Measurements from ENCODE around the gene PP2D1.
"Not testable (repeated sequence)": the region's sequence is repeated elsewhere in the genome, so short reads cannot be mapped to it uniquely, and the experiment has no call there.

PP2D1 gene

DNA sequence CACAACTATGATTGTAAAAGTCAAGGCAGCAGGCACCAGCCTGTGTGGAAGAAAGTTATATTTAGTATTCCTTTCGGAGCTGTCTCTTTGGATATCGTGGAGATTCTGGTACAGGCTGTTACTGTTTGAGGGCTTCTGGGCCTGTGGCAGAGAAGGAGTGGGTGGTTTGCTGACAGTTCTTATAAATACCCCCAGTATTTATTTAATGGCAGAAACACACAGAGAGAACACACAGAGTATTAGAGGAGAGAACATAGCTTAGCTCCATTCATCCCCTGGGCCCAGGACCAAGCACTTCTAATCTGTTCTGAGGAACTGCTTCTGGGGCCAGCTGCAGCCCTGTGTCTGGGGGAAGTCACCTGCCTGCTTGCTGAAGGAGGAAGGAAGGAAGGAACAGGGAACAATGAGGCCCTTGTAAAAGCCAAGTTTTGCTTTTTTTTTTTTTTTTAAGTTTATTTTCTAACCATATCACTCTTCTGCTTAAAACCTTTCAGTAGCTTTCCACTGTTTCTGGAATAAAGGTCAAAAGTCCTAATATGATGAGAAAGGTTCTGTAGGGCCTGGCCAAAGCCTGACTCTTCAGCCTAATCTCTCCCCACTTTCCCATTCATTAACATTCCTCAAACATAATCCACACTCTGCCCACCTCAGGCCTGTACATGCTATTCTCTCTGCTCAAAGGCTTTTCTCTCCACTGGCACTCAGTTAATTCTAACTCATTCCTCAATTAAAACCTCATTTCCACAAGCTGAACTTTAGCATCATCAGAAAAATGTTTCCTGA lies 11.8 kb upstream of the PP2D1 start:
- DNase-seq (ENCODE audit: low read depth), result no peak
- H3K4me3 ChIP-seq (ENCODE audit: low read depth, low read length), result no peak overlapping the region
- TF ChIP-seq, protein P1, sequence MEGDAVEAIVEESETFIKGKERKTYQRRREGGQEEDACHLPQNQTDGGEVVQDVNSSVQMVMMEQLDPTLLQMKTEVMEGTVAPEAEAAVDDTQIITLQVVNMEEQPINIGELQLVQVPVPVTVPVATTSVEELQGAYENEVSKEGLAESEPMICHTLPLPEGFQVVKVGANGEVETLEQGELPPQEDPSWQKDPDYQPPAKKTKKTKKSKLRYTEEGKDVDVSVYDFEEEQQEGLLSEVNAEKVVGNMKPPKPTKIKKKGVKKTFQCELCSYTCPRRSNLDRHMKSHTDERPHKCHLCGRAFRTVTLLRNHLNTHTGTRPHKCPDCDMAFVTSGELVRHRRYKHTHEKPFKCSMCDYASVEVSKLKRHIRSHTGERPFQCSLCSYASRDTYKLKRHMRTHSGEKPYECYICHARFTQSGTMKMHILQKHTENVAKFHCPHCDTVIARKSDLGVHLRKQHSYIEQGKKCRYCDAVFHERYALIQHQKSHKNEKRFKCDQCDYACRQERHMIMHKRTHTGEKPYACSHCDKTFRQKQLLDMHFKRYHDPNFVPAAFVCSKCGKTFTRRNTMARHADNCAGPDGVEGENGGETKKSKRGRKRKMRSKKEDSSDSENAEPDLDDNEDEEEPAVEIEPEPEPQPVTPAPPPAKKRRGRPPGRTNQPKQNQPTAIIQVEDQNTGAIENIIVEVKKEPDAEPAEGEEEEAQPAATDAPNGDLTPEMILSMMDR (IDR thresholded peaks at IDR 0.05; ENCODE audit: low read depth, low read length), result no peak
- TF ChIP-seq POLR2A (IDR thresholded peaks at IDR 0.05; ENCODE audit: extremely low read depth, insufficient read length) (no peak), MYC (IDR thresholded peaks at IDR 0.05; ENCODE audit: low read depth, low read length) (no peak), MAX (IDR thresholded peaks at IDR 0.05; ENCODE audit: low read depth, low read length) (no peak)

DNA sequence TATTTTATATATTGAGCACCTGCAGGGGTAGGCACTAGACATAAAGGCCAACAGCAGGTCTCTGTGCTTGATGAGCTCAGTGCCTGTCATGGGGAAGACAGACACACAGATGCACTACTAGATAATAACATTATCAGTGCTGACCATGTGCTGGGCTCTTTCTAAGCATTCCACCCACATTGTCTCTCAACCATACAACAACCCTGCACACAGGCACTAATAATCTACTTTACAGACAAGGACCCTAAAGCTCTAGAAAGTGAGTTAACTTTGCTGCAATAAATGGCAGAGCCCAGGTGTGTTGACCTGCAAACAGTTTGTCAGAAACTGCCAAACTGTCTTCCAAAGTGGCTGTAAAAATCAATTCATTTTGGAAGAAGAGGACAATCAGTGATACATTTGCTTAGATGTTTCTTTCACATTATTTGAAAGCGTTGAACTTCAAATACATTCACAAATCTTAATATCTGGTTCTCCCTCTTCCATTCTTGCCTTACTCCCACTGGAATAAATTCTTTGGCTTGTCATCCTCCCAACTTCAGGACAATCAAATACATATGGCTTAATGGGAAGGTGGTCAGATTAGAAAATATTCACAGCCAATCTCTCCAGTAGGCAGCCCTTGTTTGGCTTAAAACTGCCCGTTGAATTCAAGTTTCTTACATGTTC lies 11.0 kb upstream of the PP2D1 start:
- TF ChIP-seq MYC (IDR thresholded peaks at IDR 0.05; ENCODE audit: low read depth, low read length) (no peak), MAX (IDR thresholded peaks at IDR 0.05; ENCODE audit: low read depth, low read length) (no peak), POLR2A (IDR thresholded peaks at IDR 0.05; ENCODE audit: extremely low read depth, insufficient read length) (no peak)
- TF ChIP-seq, protein P1 (IDR thresholded peaks at IDR 0.05; ENCODE audit: low read depth, low read length), result no peak
- no peak for DNase-seq (ENCODE audit: low read depth)

DNA sequence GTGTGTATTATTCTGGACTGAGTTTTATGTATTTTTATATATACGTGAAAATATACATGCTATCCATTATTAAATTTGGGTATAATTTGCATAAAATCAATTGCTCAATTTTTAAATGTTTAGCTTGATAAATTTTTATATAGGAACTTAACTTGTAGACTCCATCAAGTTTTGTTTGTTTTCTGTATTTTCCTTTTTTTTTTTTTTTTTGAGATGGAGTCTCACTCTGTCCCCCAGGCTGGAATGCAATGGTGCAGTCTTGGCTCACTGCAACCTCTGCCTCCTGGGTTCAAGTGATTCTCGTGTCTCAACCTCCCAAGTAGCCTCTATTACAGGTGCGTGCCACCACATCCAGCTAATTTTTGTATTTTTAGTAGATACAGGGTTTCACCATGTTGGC lies 4.0 kb upstream of the PP2D1 start:
- not testable (repeated sequence) for DNase-seq (ENCODE audit: low read depth); H3K4me3 ChIP-seq (ENCODE audit: low read depth, low read length)

More for the DNA sequence above, 11.0 kb upstream of the PP2D1 start:
- H3K4me3 ChIP-seq (ENCODE audit: low read depth, low read length), result no peak overlapping the region

GRCh38 chr3:20015525-20015924 lies 3.5 kb upstream of the PP2D1 start:
- TF ChIP-seq POLR2A (IDR thresholded peaks at IDR 0.05; ENCODE audit: extremely low read depth, insufficient read length) (no peak), MYC (IDR thresholded peaks at IDR 0.05; ENCODE audit: low read depth, low read length) (no peak), MAX (IDR thresholded peaks at IDR 0.05; ENCODE audit: low read depth, low read length) (no peak)
- TF ChIP-seq, protein P1 (IDR thresholded peaks at IDR 0.05; ENCODE audit: low read depth, low read length), result no peak
- no peak for DNase-seq (ENCODE audit: low read depth)
- H3K4me3 ChIP-seq (ENCODE audit: low read depth, low read length), result no peak overlapping the region

- no peak for DNase-seq (ENCODE audit: low read depth)
- TF ChIP-seq MYC (IDR thresholded peaks at IDR 0.05; ENCODE audit: low read depth, low read length), result no peak
- TF ChIP-seq, protein P1 (IDR thresholded peaks at IDR 0.05; ENCODE audit: low read depth, low read length), result no peak
- no peak for TF ChIP-seq MAX (IDR thresholded peaks at IDR 0.05; ENCODE audit: low read depth, low read length)
- TF ChIP-seq POLR2A (IDR thresholded peaks at IDR 0.05; ENCODE audit: extremely low read depth, insufficient read length), result no peak
- no peak overlapping the region for H3K4me3 ChIP-seq (ENCODE audit: low read depth, low read length)
Measured at GRCh38 chr3:20013396-20013795, 1.3 kb upstream of the PP2D1 start.

- DNase-seq (ENCODE audit: low read depth), result no peak
- TF ChIP-seq MYC (IDR thresholded peaks at IDR 0.05; ENCODE audit: low read depth, low read length), result no peak
- TF ChIP-seq, protein P1 (IDR thresholded peaks at IDR 0.05; ENCODE audit: low read depth, low read length), result no peak
- TF ChIP-seq MAX (IDR thresholded peaks at IDR 0.05; ENCODE audit: low read depth, low read length), result no peak
- TF ChIP-seq POLR2A (IDR thresholded peaks at IDR 0.05; ENCODE audit: extremely low read depth, insufficient read length), result no peak
- H3K4me3 ChIP-seq (ENCODE audit: low read depth, low read length), result no peak overlapping the region
Measured at GRCh38 chr3:20008646-20009045, 3.4 kb downstream of the PP2D1 start.
